ENCODE results near the gene AUNIP. TPM values are rescaled to one million over a fixed set of nuclear protein-coding genes. Genes with fewer than 3 reads are reported as not detected.
A peak's percentile ranks its signal among the peaks of the same experiment; 100 is the strongest.

The AUNIP gene
- total RNA-seq, 1 experiment from 2014 or later: 12.1 TPM

DNA sequence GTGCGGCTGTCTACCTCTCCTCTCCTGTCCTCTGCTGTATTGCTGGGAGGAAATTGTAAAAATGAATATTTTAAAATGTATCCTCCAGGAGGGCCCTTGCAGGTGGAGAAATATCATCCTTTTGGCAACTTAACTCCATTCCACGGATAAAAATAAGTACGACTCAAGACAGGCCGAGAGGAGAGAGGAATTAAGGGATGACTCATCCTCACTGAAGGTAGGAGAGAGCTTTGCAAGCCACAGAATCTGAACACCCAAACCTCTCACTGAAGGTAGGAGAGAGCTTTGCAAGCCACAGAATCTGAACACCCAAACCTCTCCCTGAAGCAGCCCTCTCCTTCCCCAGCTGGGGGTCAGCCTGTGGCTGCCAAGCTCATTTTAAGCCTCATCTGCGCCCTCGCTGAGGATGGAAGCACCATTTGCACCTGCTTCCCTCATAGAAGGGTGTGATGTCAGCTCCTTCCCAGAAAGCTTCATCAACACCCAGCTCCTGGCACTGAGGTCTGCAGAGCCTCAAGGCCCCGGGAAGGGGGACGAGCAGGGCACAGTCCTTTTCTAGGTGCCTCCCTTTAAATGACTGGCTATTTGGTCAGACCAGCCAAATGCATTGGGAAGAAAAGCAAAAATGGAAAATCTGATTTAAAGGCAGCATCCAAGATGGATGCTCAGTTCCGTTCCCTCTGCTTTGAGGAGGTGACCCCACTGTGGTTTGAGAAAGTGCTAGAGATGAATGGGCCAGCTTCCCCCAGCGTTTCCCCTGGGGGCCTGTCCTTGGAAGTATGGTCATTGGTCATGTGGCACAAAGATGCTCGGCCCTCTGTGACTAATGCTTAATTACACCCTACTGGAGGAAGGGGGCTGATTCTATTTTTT is 72.1 kb downstream of the AUNIP start:
- H3K27me3 ChIP-seq (ENCODE audit: insufficient read depth, low read length): no peaks in the 10 kb centered on the region
- H3K79me2 ChIP-seq (ENCODE audit: insufficient read depth, low read length): no peaks in the 10 kb centered on the region
- no peak overlapping the region for H3K27ac ChIP-seq (ENCODE audit: low read depth, low read length)
- H4K20me1 ChIP-seq (ENCODE audit: insufficient read depth): no peaks in the 10 kb centered on the region
- peak; percentile 22; the same call in 1 of the 2 replicates for TF ChIP-seq FOSL1 (IDR thresholded peaks at IDR 0.05; ENCODE audit: low read depth)
- TF ChIP-seq POLR2A (IDR thresholded peaks at IDR 0.05; ENCODE audit: borderline replicate concordance, extremely low read depth, insufficient read depth, insufficient read length): no peak
- TF ChIP-seq, protein P1, sequence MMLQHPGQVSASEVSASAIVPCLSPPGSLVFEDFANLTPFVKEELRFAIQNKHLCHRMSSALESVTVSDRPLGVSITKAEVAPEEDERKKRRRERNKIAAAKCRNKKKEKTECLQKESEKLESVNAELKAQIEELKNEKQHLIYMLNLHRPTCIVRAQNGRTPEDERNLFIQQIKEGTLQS (IDR thresholded peaks at IDR 0.05): no peak
- no peaks in the 10 kb centered on the region for H3K9me3 ChIP-seq (ENCODE audit: control insufficient read depth in 1 of 2, insufficient read depth in 1 of 2, low read depth in 1 of 2, low read length in 2 of 2)
- peak overlapping the region; percentile 34 for H3K4me2 ChIP-seq (ENCODE audit: low read length)
- CTCF ChIA-PET: interaction anchor here (1.3 kb wide), 1 partner anchor 11 kb away, joined by 5 read pairs; no protein-coding TSS in a partner anchor
- no TSS peak for BruUV-seq (replicated peaks)
- no peak overlapping the region for H3K9ac ChIP-seq (ENCODE audit: low read length)
- POLR2A ChIA-PET: interaction anchor here (0.6 kb wide), 1 partner anchor 265 kb away, joined by 4 read pairs; no protein-coding TSS in a partner anchor
- intact Hi-C loops (cut with micrococcal nuclease): no loop called here
- H3K9me2 ChIP-seq (ENCODE audit: insufficient read depth): no peaks in the 10 kb centered on the region
- peaks cover 13 to 14% of the 10 kb centered on the region in 2 experiments for H3K4me1 ChIP-seq (ENCODE audit: control insufficient read depth in 1 of 2, insufficient read depth in 2 of 2, low read length in 2 of 2)
- H2AFZ ChIP-seq (ENCODE audit: low read depth, low read length, poor library complexity, severe bottlenecking): peak overlapping the region; percentile 32
- RAD21 ChIA-PET (ENCODE audit: low non-redundant PET in 1 of 2, low total read pairs in 2 of 2, uncharacterized antibody in 2 of 2, unreplicated experiment in 2 of 2): no interaction called here
- no peaks in the 10 kb centered on the region for H3K36me3 ChIP-seq (ENCODE audit: control insufficient read depth in 1 of 2, insufficient read depth in 2 of 2, low read length in 2 of 2)
- H3K4me3 ChIP-seq (replicated peaks in 1 of 2; ENCODE audit: low read depth in 1 of 2, low read length in 2 of 2): no peak overlapping the region
- DNase-seq (ENCODE audit: low read depth, low spot score) (no peak), ATAC-seq (peak; percentile 54; the same call in 1 of the 2 replicates)

- H3K4me3 ChIP-seq (replicated peaks in 1 of 2; ENCODE audit: low read depth in 1 of 2, low read length in 2 of 2): no peak overlapping the region
- POLR2A ChIA-PET: no interaction called here
- H3K4me2 ChIP-seq (ENCODE audit: low read length): no peak overlapping the region
- H3K9ac ChIP-seq (ENCODE audit: low read length): no peak overlapping the region
- RAD21 ChIA-PET (ENCODE audit: low non-redundant PET in 1 of 2, low total read pairs in 2 of 2, uncharacterized antibody in 2 of 2, unreplicated experiment in 2 of 2): no interaction called here
- no peaks in the 10 kb centered on the region for H3K79me2 ChIP-seq (ENCODE audit: insufficient read depth, low read length)
- TF ChIP-seq ZBTB33 (IDR thresholded peaks at IDR 0.05; ENCODE audit: extremely low read depth, insufficient replicate concordance, low read length): no peak
- no peak for TF ChIP-seq FOSL1 (IDR thresholded peaks at IDR 0.05; ENCODE audit: low read depth)
- no peak for TF ChIP-seq POLR2A (IDR thresholded peaks at IDR 0.05; ENCODE audit: borderline replicate concordance, extremely low read depth, insufficient read depth, insufficient read length)
- TF ChIP-seq POLR2AphosphoS5 (IDR thresholded peaks at IDR 0.05; ENCODE audit: low read depth, low read length): no peak
- TF ChIP-seq, protein P2, sequence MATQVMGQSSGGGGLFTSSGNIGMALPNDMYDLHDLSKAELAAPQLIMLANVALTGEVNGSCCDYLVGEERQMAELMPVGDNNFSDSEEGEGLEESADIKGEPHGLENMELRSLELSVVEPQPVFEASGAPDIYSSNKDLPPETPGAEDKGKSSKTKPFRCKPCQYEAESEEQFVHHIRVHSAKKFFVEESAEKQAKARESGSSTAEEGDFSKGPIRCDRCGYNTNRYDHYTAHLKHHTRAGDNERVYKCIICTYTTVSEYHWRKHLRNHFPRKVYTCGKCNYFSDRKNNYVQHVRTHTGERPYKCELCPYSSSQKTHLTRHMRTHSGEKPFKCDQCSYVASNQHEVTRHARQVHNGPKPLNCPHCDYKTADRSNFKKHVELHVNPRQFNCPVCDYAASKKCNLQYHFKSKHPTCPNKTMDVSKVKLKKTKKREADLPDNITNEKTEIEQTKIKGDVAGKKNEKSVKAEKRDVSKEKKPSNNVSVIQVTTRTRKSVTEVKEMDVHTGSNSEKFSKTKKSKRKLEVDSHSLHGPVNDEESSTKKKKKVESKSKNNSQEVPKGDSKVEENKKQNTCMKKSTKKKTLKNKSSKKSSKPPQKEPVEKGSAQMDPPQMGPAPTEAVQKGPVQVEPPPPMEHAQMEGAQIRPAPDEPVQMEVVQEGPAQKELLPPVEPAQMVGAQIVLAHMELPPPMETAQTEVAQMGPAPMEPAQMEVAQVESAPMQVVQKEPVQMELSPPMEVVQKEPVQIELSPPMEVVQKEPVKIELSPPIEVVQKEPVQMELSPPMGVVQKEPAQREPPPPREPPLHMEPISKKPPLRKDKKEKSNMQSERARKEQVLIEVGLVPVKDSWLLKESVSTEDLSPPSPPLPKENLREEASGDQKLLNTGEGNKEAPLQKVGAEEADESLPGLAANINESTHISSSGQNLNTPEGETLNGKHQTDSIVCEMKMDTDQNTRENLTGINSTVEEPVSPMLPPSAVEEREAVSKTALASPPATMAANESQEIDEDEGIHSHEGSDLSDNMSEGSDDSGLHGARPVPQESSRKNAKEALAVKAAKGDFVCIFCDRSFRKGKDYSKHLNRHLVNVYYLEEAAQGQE (IDR thresholded peaks at IDR 0.05; ENCODE audit: low read depth): no peak
- no peak for TF ChIP-seq TCF7L2 (IDR thresholded peaks at IDR 0.05; ENCODE audit: borderline replicate concordance, extremely low read depth, insufficient read depth, insufficient read length)
- TF ChIP-seq EZH2phosphoT487 (IDR thresholded peaks at IDR 0.05; ENCODE audit: borderline replicate concordance): no peak
- no peak for DNase-seq (ENCODE audit: low read depth, low spot score)
- H3K27ac ChIP-seq (ENCODE audit: low read depth, low read length): no peak overlapping the region
- no peaks in the 10 kb centered on the region for H3K36me3 ChIP-seq (ENCODE audit: control insufficient read depth in 1 of 2, insufficient read depth in 2 of 2, low read length in 2 of 2)
- intact Hi-C loops (cut with micrococcal nuclease): no loop called here
- H2AFZ ChIP-seq (ENCODE audit: low read depth, low read length, poor library complexity, severe bottlenecking): no peak overlapping the region
- no peak for ATAC-seq
- BruUV-seq (replicated peaks): no TSS peak
- CTCF ChIA-PET: no interaction called here
- H3K27me3 ChIP-seq (ENCODE audit: insufficient read depth, low read length): no peaks in the 10 kb centered on the region
- no peaks in the 10 kb centered on the region for H4K20me1 ChIP-seq (ENCODE audit: insufficient read depth)
- no peaks in the 10 kb centered on the region for H3K9me3 ChIP-seq (ENCODE audit: control insufficient read depth in 1 of 2, insufficient read depth in 1 of 2, low read depth in 1 of 2, low read length in 2 of 2)
- H3K4me1 ChIP-seq (ENCODE audit: control insufficient read depth in 1 of 2, insufficient read depth in 2 of 2, low read length in 2 of 2): peaks cover 16 to 17% of the 10 kb centered on the region in 2 experiments
- H3K9me2 ChIP-seq (ENCODE audit: insufficient read depth): no peaks in the 10 kb centered on the region
Observed at GRCh38 chr1:25785333-25786067, 73.8 kb downstream of the AUNIP start.

Data from HCT116 (cell line).